ENCODE measurements around the gene TRIOBP. TPM values are rescaled to one million over a fixed set of nuclear protein-coding genes. Genes with fewer than 3 reads are reported as not detected.

The TRIOBP gene
- total and polyA plus RNA-seq, 2 of the 4 experiments (the other 2 are of a cell fraction): 46.4 to 69.8 TPM

DNA sequence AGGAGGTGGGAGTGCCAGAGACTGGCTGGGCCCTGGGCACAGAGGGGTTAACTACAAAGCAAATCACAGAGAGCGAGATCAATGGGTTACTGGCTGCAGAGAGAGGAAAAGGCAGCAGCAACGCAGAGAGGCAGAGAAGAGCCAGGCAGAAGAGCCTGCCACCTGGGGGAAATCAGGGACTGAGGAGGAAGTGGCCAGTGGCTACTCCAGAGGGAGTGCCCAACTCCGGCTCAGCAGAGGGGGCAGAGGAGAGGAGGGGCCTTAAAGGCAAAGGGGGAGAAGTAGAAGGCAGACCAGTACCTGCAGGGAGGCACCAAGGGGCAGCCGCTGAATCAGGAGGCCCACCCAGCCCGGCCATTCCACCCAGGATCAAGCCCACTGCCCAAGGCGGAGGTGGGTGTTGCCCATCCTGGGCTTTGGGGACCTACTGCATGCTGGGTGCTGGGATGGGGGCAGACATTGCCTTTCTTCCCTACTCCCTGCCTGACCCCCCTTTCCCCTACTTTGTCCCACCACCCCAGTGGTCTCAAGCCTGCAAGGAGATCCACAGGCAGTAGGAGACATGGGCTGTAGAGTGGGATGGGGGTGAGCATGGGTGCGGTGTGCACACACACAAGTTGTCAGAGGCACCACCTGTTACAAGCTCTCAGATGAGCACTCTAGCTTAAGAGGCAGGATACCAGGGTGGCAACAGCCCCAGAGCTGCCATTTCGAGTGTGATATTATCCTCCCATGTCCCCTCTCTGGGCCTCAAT, 125.4 kb downstream of the TRIOBP start:
- CTCF ChIA-PET: no interaction called here
- Histone ChIP-seq H3K36me3 (ENCODE audit: control insufficient read depth, insufficient read depth, low read length) (no peaks in the 10 kb centered on the region), H4K5ac (ENCODE audit: low read depth, low read length) (no peak overlapping the region), H2BK15ac (ENCODE audit: low read depth, low read length) (no peak overlapping the region), H4K8ac (ENCODE audit: low read depth in 2 of 2, low read length in 2 of 2) (no peak overlapping the region), H3K4ac (ENCODE audit: low read depth, low read length) (no peak overlapping the region), H4K20me1 (ENCODE audit: insufficient read depth, low read length) (no peaks in the 10 kb centered on the region), H3K27me3 (ENCODE audit: control insufficient read depth, insufficient read depth, low read length) (peaks cover 30% of the 10 kb centered on the region), H3K23ac (ENCODE audit: low read depth, low read length) (no peak overlapping the region), H2AK5ac (ENCODE audit: low read depth, low read length) (no peak overlapping the region), H4K91ac (ENCODE audit: insufficient read depth, low read depth, low read length) (no peak overlapping the region), H3K56ac (ENCODE audit: extremely low read depth, insufficient read depth, low read length) (no peak overlapping the region), H3K79me1 (ENCODE audit: low read depth in 1 of 2, low read length in 2 of 2) (no peaks in the 10 kb centered on the region), H3K9me1 (ENCODE audit: insufficient read depth, low read length) (no peaks in the 10 kb centered on the region), H2AK9ac (replicated peaks; ENCODE audit: low read depth, low read length, poor library complexity) (no peak overlapping the region), H3K4me1 (ENCODE audit: control insufficient read depth, insufficient read depth, low read length) (peaks cover 10% of the 10 kb centered on the region), H2BK120ac (ENCODE audit: low read depth, low read length) (no peak overlapping the region), H3K4me3 (ENCODE audit: insufficient read depth, low read depth, low read length) (no peak overlapping the region), H3K4me2 (ENCODE audit: low read depth, low read length) (no peak overlapping the region), H3K14ac (replicated peaks; ENCODE audit: low read depth, low read length) (no peak overlapping the region), H2AFZ (replicated peaks; ENCODE audit: low read length, poor library complexity) (peak overlapping the region; percentile 26), H2BK20ac (ENCODE audit: low read depth, low read length) (no peak overlapping the region), H2BK5ac (ENCODE audit: low read depth, low read length, poor library complexity, severe bottlenecking) (no peak overlapping the region), H3K27ac (ENCODE audit: insufficient read depth, low read length) (no peak overlapping the region), H3K9ac (ENCODE audit: low read depth, low read length) (no peak overlapping the region), H3K9me3 (ENCODE audit: control insufficient read depth, insufficient read depth, low read length) (no peaks in the 10 kb centered on the region), H3K18ac (ENCODE audit: low read depth, low read length) (no peak overlapping the region)
- BruUV-seq (replicated peaks): no TSS peak
- in situ Hi-C loops (cut with MboI; ENCODE audit: low sequenced_read_pairs) (no loop called here), dilution Hi-C loops (cut with HindIII; ENCODE audit: low sequenced_read_pairs, unreplicated experiment) (no loop called here), intact Hi-C loops (cut with micrococcal nuclease) (no loop called here)
- 38% methylated on average over 2 of the region's 8 CpGs; no CpG with 5 or more reads in 1 of the 2 experiments for WGBS, 2 experiments (ENCODE audit: extremely low coverage in 2 of 2, insufficient read length in 1 of 2)
- TF ChIP-seq FOS (IDR thresholded peaks at IDR 0.05; ENCODE audit: low read depth, low read length): no peak
- no peak for TF ChIP-seq POLR2A (IDR thresholded peaks at IDR 0.05; ENCODE audit: low read depth, low read length)
- TF ChIP-seq CEBPB (IDR thresholded peaks at IDR 0.05; ENCODE audit: low read depth, low read length): no peak
- TF ChIP-seq BHLHE40 (IDR thresholded peaks at IDR 0.05; ENCODE audit: low read depth, low read length): no peak
- TF ChIP-seq RAD21 (IDR thresholded peaks at IDR 0.05; ENCODE audit: low read length): no peak
- no peak for TF ChIP-seq ELK1 (IDR thresholded peaks at IDR 0.05; ENCODE audit: borderline replicate concordance, low read depth, low read length)
- no peak for TF ChIP-seq MAFK (IDR thresholded peaks at IDR 0.05; ENCODE audit: low read depth, low read length)
- TF ChIP-seq MXI1 (IDR thresholded peaks at IDR 0.05; ENCODE audit: borderline replicate concordance, low read depth, low read length): no peak
- TF ChIP-seq RCOR1 (IDR thresholded peaks at IDR 0.05; ENCODE audit: insufficient replicate concordance, low read length): no peak
- TF ChIP-seq RFX5 (IDR thresholded peaks at IDR 0.05; ENCODE audit: low read depth, low read length): no peak
- no peak for TF ChIP-seq CTCF (conservative IDR thresholded peaks at IDR 0.05; ENCODE audit: low read depth, low read length)
- no peak for TF ChIP-seq NFE2L2 (IDR thresholded peaks at IDR 0.05; ENCODE audit: low read depth, low read length)
- no peak for TF ChIP-seq MAZ (IDR thresholded peaks at IDR 0.05; ENCODE audit: borderline replicate concordance, low read depth, low read length)
- TF ChIP-seq CHD1 (IDR thresholded peaks at IDR 0.05; ENCODE audit: low read depth, low read length): no peak
- TF ChIP-seq, protein P1, sequence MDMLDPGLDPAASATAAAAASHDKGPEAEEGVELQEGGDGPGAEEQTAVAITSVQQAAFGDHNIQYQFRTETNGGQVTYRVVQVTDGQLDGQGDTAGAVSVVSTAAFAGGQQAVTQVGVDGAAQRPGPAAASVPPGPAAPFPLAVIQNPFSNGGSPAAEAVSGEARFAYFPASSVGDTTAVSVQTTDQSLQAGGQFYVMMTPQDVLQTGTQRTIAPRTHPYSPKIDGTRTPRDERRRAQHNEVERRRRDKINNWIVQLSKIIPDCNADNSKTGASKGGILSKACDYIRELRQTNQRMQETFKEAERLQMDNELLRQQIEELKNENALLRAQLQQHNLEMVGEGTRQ (IDR thresholded peaks at IDR 0.05; ENCODE audit: low read depth, low read length): no peak
- POLR2A ChIA-PET (ENCODE audit: unreplicated experiment): no interaction called here
- no peak for ATAC-seq (ENCODE audit: low read depth)
- no peak for DNase-seq

Data from IMR-90 (cell line).